DND-41 (cell line): ENCODE data around the gene MOGAT3.

Source experiments
- ATAC-seq: fragments of 200-7000 bp; cut with Tn5 transposase; 3 replicates; pipeline ENCODE4 v1.9.1; 2021; ENCODE audit warnings: low read depth; ENCODE audit not compliant: insufficient read depth
- DNase-seq: peaks from one replicate; pipeline ENCODE4 v3.0.0-alpha.2; 2020
- H2AFZ ChIP-seq: 2 replicates; pipeline ENCODE4 v1.6.0; 2012; ENCODE audit warnings: low read depth, low read length
- H3K27ac ChIP-seq: 2 replicates; pipeline ENCODE4 v1.5.1; 2012; ENCODE audit warnings: low read length, inconsistent platforms
- H3K27me3 ChIP-seq: fragments of 200-600 bp; sonication (generic); 2 replicates; pipeline ENCODE4 v1.6.0; 2012; ENCODE audit warnings: low read length, mild to moderate bottlenecking, inconsistent platforms; ENCODE audit not compliant: insufficient read depth, poor library complexity
- H3K36me3 ChIP-seq: 2 replicates; pipeline ENCODE4 v1.5.1; 2012; ENCODE audit warnings: low read length, inconsistent platforms; ENCODE audit not compliant: insufficient read depth
- H3K4me1 ChIP-seq: 2 replicates; pipeline ENCODE4 v1.5.1; 2012; ENCODE audit warnings: mild to moderate bottlenecking, low read length; ENCODE audit not compliant: insufficient read depth
- H3K4me2 ChIP-seq: 2 replicates; pipeline ENCODE4 v1.6.0; 2012; ENCODE audit warnings: mild to moderate bottlenecking, moderate library complexity, low read length, inconsistent platforms; ENCODE audit not compliant: insufficient read depth
- H3K4me3 ChIP-seq, 2 experiments: fragments of 200-600 bp in 1 of 2; shearing (Covaris generic) in 1 of 2; 2 replicates each; pipeline ENCODE4 v1.5.1; 2012 to 2016; ENCODE audit warnings: inconsistent platforms in 2 of 2, low read length in 2 of 2, mild to moderate bottlenecking in 2 of 2, low read depth in 1 of 2, moderate library complexity in 1 of 2
- H3K79me2 ChIP-seq: 2 replicates; pipeline ENCODE4 v1.6.0; 2012; ENCODE audit warnings: low read length, inconsistent platforms; ENCODE audit not compliant: insufficient read depth
- H3K9ac ChIP-seq: 2 replicates; pipeline ENCODE4 v1.6.0; 2012; ENCODE audit warnings: low read depth, mild to moderate bottlenecking, inconsistent platforms, low read length, moderate library complexity
- H3K9me3 ChIP-seq: 2 replicates; pipeline ENCODE4 v1.5.1; 2012; ENCODE audit warnings: low read length, moderate library complexity, mild to moderate bottlenecking, inconsistent platforms; ENCODE audit not compliant: insufficient read depth, severe bottlenecking
- H4K20me1 ChIP-seq: 2 replicates; pipeline ENCODE4 v1.6.0; 2012; ENCODE audit warnings: low read length; ENCODE audit not compliant: insufficient read depth
- EZH2 ChIP-seq: IDR thresholded peaks from 3 replicates; pipeline ENCODE4 v1.6.1; 2012; ENCODE audit warnings: borderline replicate concordance, low read depth, mild to moderate bottlenecking, moderate library complexity, low read length, inconsistent platforms; ENCODE audit not compliant: severe bottlenecking
- TF ChIP-seq, protein P1 (sequence below): IDR thresholded peaks from 2 replicates; pipeline ENCODE4 v1.5.1; 2012; ENCODE audit warnings: borderline replicate concordance, low read length, moderate library complexity, mild to moderate bottlenecking; ENCODE audit not compliant: poor library complexity, severe bottlenecking; ENCODE audit errors: extremely low read depth

Gene MOGAT3

DNA sequence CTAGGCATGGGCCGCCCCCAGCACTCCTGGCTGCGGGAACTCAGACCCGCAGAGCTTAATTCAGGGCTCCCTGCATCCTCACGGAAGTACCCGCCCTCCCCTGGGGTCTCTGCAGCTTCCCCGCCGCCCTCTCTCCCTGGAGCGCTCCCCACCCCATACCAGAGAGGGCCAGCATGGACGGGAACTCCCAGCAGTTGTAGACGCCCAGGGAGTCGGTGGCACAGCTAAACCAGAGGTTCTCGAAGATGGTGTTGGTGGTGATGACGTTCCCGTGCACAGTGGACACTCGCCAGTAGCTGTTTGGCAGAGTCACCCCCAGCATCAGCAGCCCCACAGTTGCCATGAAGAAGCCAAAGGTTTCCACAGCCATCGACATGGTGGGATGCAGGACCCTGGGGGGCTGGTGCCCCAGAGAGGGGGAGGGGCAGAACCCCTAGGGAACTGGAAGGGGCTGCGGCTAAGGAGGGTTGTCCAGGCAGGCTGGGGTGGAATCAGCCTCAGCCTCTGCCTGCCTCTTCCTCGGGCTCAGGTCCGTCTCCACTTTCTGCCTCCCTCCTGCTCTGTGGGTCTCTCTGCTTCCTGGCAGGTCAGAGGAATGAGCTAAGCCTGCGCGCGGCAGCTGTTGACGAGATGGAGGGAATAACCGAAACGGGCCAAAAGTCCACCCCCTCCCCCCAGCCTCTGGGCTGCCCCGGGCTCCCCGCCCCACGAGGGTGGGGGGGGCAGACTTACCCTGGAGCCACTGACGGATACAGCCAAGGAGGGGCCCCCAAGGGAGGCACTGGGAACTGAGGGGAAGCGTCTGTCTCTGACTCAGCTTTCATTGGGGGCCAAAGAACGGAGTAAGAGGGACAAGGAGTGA, 36.6 kb upstream of the MOGAT3 start, which contains the start of gene CLDN15:
Gene CLDN15 (minus strand): TSS at position 597 of the 862 bp plus-strand sequence. CDS start 221 bp downstream, at position 376.
- H3K27me3 ChIP-seq, result no peaks in the 10 kb centered on the region
- no peaks in the 10 kb centered on the region for H3K4me1 ChIP-seq
- H3K4me3 ChIP-seq, result no peak within 1 kb of the TSS
- H3K36me3 ChIP-seq, result peaks cover 51% of the 10 kb centered on the region
- H3K4me2 ChIP-seq, result no peak within 1 kb of the TSS
- no peak within 1 kb of the TSS for H3K9ac ChIP-seq
- H3K27ac ChIP-seq, result no peak within 1 kb of the TSS
- H3K9me3 ChIP-seq, result no peaks in the 10 kb centered on the region
- TF ChIP-seq EZH2, result no peak
- TF ChIP-seq, protein P1, sequence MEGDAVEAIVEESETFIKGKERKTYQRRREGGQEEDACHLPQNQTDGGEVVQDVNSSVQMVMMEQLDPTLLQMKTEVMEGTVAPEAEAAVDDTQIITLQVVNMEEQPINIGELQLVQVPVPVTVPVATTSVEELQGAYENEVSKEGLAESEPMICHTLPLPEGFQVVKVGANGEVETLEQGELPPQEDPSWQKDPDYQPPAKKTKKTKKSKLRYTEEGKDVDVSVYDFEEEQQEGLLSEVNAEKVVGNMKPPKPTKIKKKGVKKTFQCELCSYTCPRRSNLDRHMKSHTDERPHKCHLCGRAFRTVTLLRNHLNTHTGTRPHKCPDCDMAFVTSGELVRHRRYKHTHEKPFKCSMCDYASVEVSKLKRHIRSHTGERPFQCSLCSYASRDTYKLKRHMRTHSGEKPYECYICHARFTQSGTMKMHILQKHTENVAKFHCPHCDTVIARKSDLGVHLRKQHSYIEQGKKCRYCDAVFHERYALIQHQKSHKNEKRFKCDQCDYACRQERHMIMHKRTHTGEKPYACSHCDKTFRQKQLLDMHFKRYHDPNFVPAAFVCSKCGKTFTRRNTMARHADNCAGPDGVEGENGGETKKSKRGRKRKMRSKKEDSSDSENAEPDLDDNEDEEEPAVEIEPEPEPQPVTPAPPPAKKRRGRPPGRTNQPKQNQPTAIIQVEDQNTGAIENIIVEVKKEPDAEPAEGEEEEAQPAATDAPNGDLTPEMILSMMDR, result no peak
- no peak for ATAC-seq
- DNase-seq, result no peak
- no peak within 1 kb of the TSS for H2AFZ ChIP-seq
- H4K20me1 ChIP-seq, result peaks cover 21% of the 10 kb centered on the region
- H3K79me2 ChIP-seq, result peaks cover 9% of the 10 kb centered on the region

DNA sequence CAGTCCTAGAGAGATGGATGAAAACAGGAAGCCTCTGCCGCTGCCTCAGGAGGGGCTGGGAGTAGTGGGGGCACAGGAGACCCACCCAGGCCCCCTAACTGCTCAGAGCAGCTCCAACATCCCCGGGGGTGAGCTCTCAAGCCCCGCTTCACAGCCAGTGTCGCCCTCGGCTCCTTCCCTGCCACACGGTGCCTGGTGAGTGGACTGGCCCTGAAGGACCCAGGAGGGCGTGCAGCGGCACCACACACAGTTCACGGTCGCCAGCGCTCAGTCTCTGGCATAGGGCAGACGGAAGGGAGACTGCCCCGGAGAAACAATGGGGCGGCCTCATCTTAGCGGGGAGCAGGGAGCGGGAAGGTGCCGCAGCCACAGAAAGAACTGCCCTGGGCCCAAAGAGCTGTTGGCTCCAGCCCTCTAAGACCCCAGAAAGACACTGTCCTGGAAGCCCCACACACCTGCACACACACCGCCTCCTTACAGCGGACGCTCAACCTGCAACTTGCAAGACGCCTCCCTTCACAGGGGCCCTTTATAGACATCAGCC, 35.5 kb upstream of the MOGAT3 start:
- Histone ChIP-seq H3K4me2 (no peak overlapping the region), H4K20me1 (peaks cover 17% of the 10 kb centered on the region), H3K9ac (no peak overlapping the region), H3K27ac (no peak overlapping the region), H2AFZ (no peak overlapping the region), H3K4me3 (no peak overlapping the region), H3K79me2 (peaks cover 4% of the 10 kb centered on the region; the same call in 1 of the 2 replicates), H3K9me3 (no peaks in the 10 kb centered on the region), H3K4me1 (no peaks in the 10 kb centered on the region), H3K36me3 (peaks cover 57% of the 10 kb centered on the region), H3K27me3 (no peaks in the 10 kb centered on the region)
- ATAC-seq (no peak), DNase-seq (no peak)
- TF ChIP-seq EZH2, result no peak
- TF ChIP-seq, protein P1, result no peak

DNA sequence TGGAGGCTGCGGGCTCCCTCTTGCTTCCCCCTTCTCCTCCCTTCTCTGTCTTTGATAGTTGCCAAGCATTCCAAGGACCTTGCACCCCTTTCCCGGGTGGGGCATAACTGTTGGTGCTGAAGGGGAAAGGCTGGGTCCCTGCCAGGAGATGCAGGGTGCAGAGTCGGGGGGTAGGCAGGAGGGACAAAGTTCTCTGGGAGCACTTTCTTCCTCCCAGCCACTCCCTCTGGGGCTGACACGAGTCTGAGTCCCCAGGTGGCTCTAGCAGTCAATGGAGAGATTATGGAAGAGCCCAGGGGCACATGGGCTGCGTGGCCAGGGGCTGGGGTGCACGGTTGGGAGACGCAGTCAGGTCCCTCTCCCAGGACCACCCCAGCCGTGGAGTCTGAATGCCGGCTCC, 34.7 kb upstream of the MOGAT3 start:
- H3K36me3 ChIP-seq, result peaks cover 55% of the 10 kb centered on the region
- H3K4me2 ChIP-seq, result no peak overlapping the region
- H3K4me3 ChIP-seq, result no peak overlapping the region
- H4K20me1 ChIP-seq, result peaks cover 17% of the 10 kb centered on the region
- no peak for DNase-seq
- no peak for ATAC-seq
- H3K9me3 ChIP-seq, result no peaks in the 10 kb centered on the region
- TF ChIP-seq EZH2, result no peak
- TF ChIP-seq, protein P1, result no peak
- H2AFZ ChIP-seq, result no peak overlapping the region
- H3K4me1 ChIP-seq, result no peaks in the 10 kb centered on the region
- H3K79me2 ChIP-seq, result peaks cover under 1% of the 10 kb centered on the region; the same call in 1 of the 2 replicates
- H3K9ac ChIP-seq, result no peak overlapping the region
- no peak overlapping the region for H3K27ac ChIP-seq
- no peaks in the 10 kb centered on the region for H3K27me3 ChIP-seq
